A673 (cell line): ENCODE measurements around the gene ZNF300. TPM values are rescaled to one million over a fixed set of nuclear protein-coding genes. Genes with fewer than 3 reads are reported as not detected.

Experiments
- BruUV-seq: library from RNA; stranded (reverse); fragments of 400-500 nt; replicated peaks from 2 replicates; lab custom pipeline; 2021; lab: Mats Ljungman, UMichigan
- CTCF ChIA-PET: fragments of 300-600 bp; sonication (Branson Sonifier 250); formaldehyde crosslinking; loops from one replicate; lab custom pipeline; 2022; ENCODE audit warnings: antibody characterized with exemption; lab: Charles Lee
- POLR2A ChIA-PET: fragments of 300-600 bp; sonication (Branson Sonifier 250); formaldehyde crosslinking; loops from one replicate; lab custom pipeline; 2022; ENCODE audit warnings: antibody characterized with exemption; ENCODE audit not compliant: low non-redundant PET; lab: Charles Lee
- DNase-seq: peaks from one replicate; pipeline ENCODE4 v3.0.0-alpha.2; 2015; ENCODE audit warnings: low spot score
- H3K27ac ChIP-seq: fragments of 200-600 bp; sonication (generic); 2 replicates; pipeline ENCODE4 v1.5.1; 2016; ENCODE audit warnings: mixed run types, low read depth, mild to moderate bottlenecking, mixed read lengths, antibody characterized with exemption, low read length; ENCODE audit not compliant: poor library complexity, severe bottlenecking
- H3K27me3 ChIP-seq: fragments of 200-600 bp; sonication (generic); replicated peaks from 2 replicates; pipeline ENCODE4 v1.6.1; 2017; ENCODE audit warnings: mixed run types, low read depth, mild to moderate bottlenecking, mixed read lengths, antibody characterized with exemption, low read length; ENCODE audit not compliant: insufficient read depth, poor library complexity
- H3K36me3 ChIP-seq: fragments of 200-600 bp; sonication (generic); 2 replicates; pipeline ENCODE4 v1.6.1; 2016; ENCODE audit warnings: mixed run types, mild to moderate bottlenecking, mixed read lengths, antibody characterized with exemption, low read length; ENCODE audit not compliant: insufficient read depth, poor library complexity, severe bottlenecking
- H3K4me1 ChIP-seq: fragments of 200-600 bp; sonication (generic); 2 replicates; pipeline ENCODE4 v1.6.1; 2017; ENCODE audit warnings: mixed run types, mild to moderate bottlenecking, mixed read lengths, antibody characterized with exemption, low read length; ENCODE audit not compliant: insufficient read depth, poor library complexity, severe bottlenecking
- H3K4me3 ChIP-seq: fragments of 200-600 bp; sonication (generic); 2 replicates; pipeline ENCODE4 v1.5.1; 2016; ENCODE audit warnings: low read depth, mixed run types, mild to moderate bottlenecking, mixed read lengths, low read length; ENCODE audit not compliant: poor library complexity, severe bottlenecking
- H3K9me3 ChIP-seq: fragments of 200-600 bp; sonication (generic); 2 replicates; pipeline ENCODE4 v1.6.1; 2016; ENCODE audit warnings: mixed run types, low read depth, mild to moderate bottlenecking, mixed read lengths, antibody characterized with exemption, low read length; ENCODE audit not compliant: poor library complexity, severe bottlenecking
- EZH2 ChIP-seq: fragments of 200-600 bp; sonication (generic); IDR thresholded peaks from 2 replicates; pipeline ENCODE4 v1.6.1; 2017; ENCODE audit warnings: borderline replicate concordance, low read depth, mild to moderate bottlenecking, mixed read lengths, antibody characterized with exemption, low read length; ENCODE audit not compliant: poor library complexity, severe bottlenecking
- intact Hi-C: fragments of 100-400 bp; cut with micrococcal nuclease; formaldehyde crosslinking; loops from one replicate; pipeline ENCODE4 v1.10.0; 2022; ENCODE audit not compliant: unreplicated experiment
- total RNA-seq: library from RNA; stranded (reverse); gene quantifications from 2 replicates; pipeline ENCODE4 v1.2.3, GENCODE V29; 2021
- TF ChIP-seq, protein P1 (sequence below): fragments of 300-800, 200-600 bp; sonication (generic); conservative IDR thresholded peaks from 2 replicates; pipeline ENCODE4 v1.5.1; 2017; ENCODE audit warnings: low read depth, mild to moderate bottlenecking, antibody characterized with exemption, low read length, moderate library complexity, mixed read lengths

Gene ZNF300
- total RNA-seq, 1 experiment from 2014 or later = 13.1 TPM

- ChIA-PET CTCF (no interaction called here), POLR2A (no interaction called here)
- H3K27me3 ChIP-seq = no peaks in the 10 kb centered on the region
- no peak for DNase-seq
- H3K4me3 ChIP-seq = peak overlapping the region; percentile 2
- no peak overlapping the region for H3K27ac ChIP-seq
- H3K4me1 ChIP-seq = no peaks in the 10 kb centered on the region
- peaks cover 33% of the 10 kb centered on the region for H3K9me3 ChIP-seq
- no peaks in the 10 kb centered on the region for H3K36me3 ChIP-seq
- no TSS peak for BruUV-seq
- intact Hi-C loops = no loop called here
- TF ChIP-seq, protein P1, sequence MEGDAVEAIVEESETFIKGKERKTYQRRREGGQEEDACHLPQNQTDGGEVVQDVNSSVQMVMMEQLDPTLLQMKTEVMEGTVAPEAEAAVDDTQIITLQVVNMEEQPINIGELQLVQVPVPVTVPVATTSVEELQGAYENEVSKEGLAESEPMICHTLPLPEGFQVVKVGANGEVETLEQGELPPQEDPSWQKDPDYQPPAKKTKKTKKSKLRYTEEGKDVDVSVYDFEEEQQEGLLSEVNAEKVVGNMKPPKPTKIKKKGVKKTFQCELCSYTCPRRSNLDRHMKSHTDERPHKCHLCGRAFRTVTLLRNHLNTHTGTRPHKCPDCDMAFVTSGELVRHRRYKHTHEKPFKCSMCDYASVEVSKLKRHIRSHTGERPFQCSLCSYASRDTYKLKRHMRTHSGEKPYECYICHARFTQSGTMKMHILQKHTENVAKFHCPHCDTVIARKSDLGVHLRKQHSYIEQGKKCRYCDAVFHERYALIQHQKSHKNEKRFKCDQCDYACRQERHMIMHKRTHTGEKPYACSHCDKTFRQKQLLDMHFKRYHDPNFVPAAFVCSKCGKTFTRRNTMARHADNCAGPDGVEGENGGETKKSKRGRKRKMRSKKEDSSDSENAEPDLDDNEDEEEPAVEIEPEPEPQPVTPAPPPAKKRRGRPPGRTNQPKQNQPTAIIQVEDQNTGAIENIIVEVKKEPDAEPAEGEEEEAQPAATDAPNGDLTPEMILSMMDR = no peak
- no peak for TF ChIP-seq EZH2
Observed at GRCh38 chr5:150945947-150946346, 41.2 kb upstream of the ZNF300 start.

- TSS peak; percentile 69 for BruUV-seq
Observed at GRCh38 chr5:150945486-150945885, 40.7 kb upstream of the ZNF300 start.

GRCh38 chr5:150931368-150931965, 26.7 kb upstream of the ZNF300 start:
- intact Hi-C loops = no loop called here
- Histone ChIP-seq H3K27ac (no peak overlapping the region), H3K4me3 (no peak overlapping the region), H3K9me3 (peaks cover 49% of the 10 kb centered on the region), H3K4me1 (no peaks in the 10 kb centered on the region), H3K36me3 (no peaks in the 10 kb centered on the region), H3K27me3 (no peaks in the 10 kb centered on the region)
- BruUV-seq = no TSS peak
- TF ChIP-seq, protein P1 = no peak
- TF ChIP-seq EZH2 = no peak
- ChIA-PET CTCF (no interaction called here), POLR2A (no interaction called here)
- DNase-seq = no peak

More at GRCh38 chr5:150945486-150945885, 40.7 kb upstream of the ZNF300 start:
- TF ChIP-seq, protein P1 = no peak
- no peak for TF ChIP-seq EZH2
- Histone ChIP-seq H3K4me3 (no peak overlapping the region), H3K36me3 (no peaks in the 10 kb centered on the region), H3K27ac (no peak overlapping the region), H3K27me3 (no peaks in the 10 kb centered on the region), H3K4me1 (no peaks in the 10 kb centered on the region), H3K9me3 (peaks cover 32% of the 10 kb centered on the region)
- intact Hi-C loops = no loop called here
- no peak for DNase-seq
- POLR2A ChIA-PET = no interaction called here
- CTCF ChIA-PET = no interaction called here
